Activated naive CD8-positive, alpha-beta T cell treated with anti-CD3 and anti-CD28 coated beads, Interleukin-2, amount 50 U/mL, for 24 hours (primary cell): ENCODE data around the gene SPTBN5.

ENCODE experiments used
- ATAC-seq: fragments of 150-1000 bp; cut with Tn5 transposase; one replicate; pipeline ENCODE4 v1.10.0; 2021
- DNase-seq: peaks from one replicate; pipeline ENCODE4 v3.0.0; 2021
- H3K27ac Mint-ChIP-seq: one replicate; pipeline ENCODE4 v1.8.0; 2021; ENCODE audit warnings: mild to moderate bottlenecking, mixed read lengths
- H3K27me3 Mint-ChIP-seq: one replicate; pipeline ENCODE4 v1.8.0; 2021; ENCODE audit warnings: mixed read lengths
- H3K36me3 Mint-ChIP-seq: one replicate; pipeline ENCODE4 v1.8.0; 2021; ENCODE audit warnings: low read depth, mixed read lengths
- H3K4me1 Mint-ChIP-seq: one replicate; pipeline ENCODE4 v1.8.0; 2021; ENCODE audit warnings: mixed read lengths
- H3K4me3 Mint-ChIP-seq: one replicate; pipeline ENCODE4 v1.8.0; 2021; ENCODE audit warnings: mild to moderate bottlenecking, moderate library complexity, mixed read lengths
- H3K9me3 Mint-ChIP-seq: one replicate; pipeline ENCODE4 v1.8.0; 2021; ENCODE audit warnings: mixed read lengths

SPTBN5 gene

GRCh38 chr15:41919201-41919820 lies 25.5 kb upstream of the SPTBN5 start:
- ATAC-seq (no peak), DNase-seq (no peak)
- H3K27ac Mint-ChIP-seq = no peak overlapping the region
- no peak overlapping the region for H3K4me3 Mint-ChIP-seq
- peaks cover 7% of the 10 kb centered on the region for H3K36me3 Mint-ChIP-seq
- H3K27me3 Mint-ChIP-seq = no peaks in the 10 kb centered on the region
- no peaks in the 10 kb centered on the region for H3K9me3 Mint-ChIP-seq
- peaks cover 11% of the 10 kb centered on the region for H3K4me1 Mint-ChIP-seq

- Mint-ChIP-seq H3K27me3 (no peaks in the 10 kb centered on the region), H3K9me3 (no peaks in the 10 kb centered on the region), H3K4me3 (no peak overlapping the region), H3K27ac (no peak overlapping the region), H3K4me1 (peaks cover 9% of the 10 kb centered on the region), H3K36me3 (peaks cover 7% of the 10 kb centered on the region)
- DNase-seq (no peak), ATAC-seq (no peak)
Observed at GRCh38 chr15:41918506-41919126, 24.8 kb upstream of the SPTBN5 start.

GRCh38 chr15:41917767-41918430 lies 24.0 kb upstream of the SPTBN5 start:
- Mint-ChIP-seq H3K27ac (no peak overlapping the region), H3K4me3 (no peak overlapping the region), H3K27me3 (no peaks in the 10 kb centered on the region), H3K36me3 (peaks cover 10% of the 10 kb centered on the region), H3K4me1 (peaks cover 6% of the 10 kb centered on the region), H3K9me3 (no peaks in the 10 kb centered on the region)
- ATAC-seq (no peak), DNase-seq (no peak)

GRCh38 chr15:41915255-41915994 lies 21.6 kb upstream of the SPTBN5 start:
- no peak overlapping the region for H3K4me3 Mint-ChIP-seq
- ATAC-seq = no peak
- peaks cover 6% of the 10 kb centered on the region for H3K4me1 Mint-ChIP-seq
- no peak overlapping the region for H3K27ac Mint-ChIP-seq
- peaks cover 10% of the 10 kb centered on the region for H3K36me3 Mint-ChIP-seq
- no peak for DNase-seq
- H3K27me3 Mint-ChIP-seq = no peaks in the 10 kb centered on the region
- no peaks in the 10 kb centered on the region for H3K9me3 Mint-ChIP-seq

- no peak overlapping the region for H3K4me3 Mint-ChIP-seq
- H3K36me3 Mint-ChIP-seq = peaks cover 14% of the 10 kb centered on the region
- H3K27ac Mint-ChIP-seq = no peak overlapping the region
- ATAC-seq (no peak), DNase-seq (no peak)
- no peaks in the 10 kb centered on the region for H3K27me3 Mint-ChIP-seq
- H3K4me1 Mint-ChIP-seq = peaks cover 6% of the 10 kb centered on the region
- no peaks in the 10 kb centered on the region for H3K9me3 Mint-ChIP-seq
Observed at GRCh38 chr15:41914411-41914810, 20.6 kb upstream of the SPTBN5 start.

GRCh38 chr15:41913256-41913655 lies 19.4 kb upstream of the SPTBN5 start:
- DNase-seq = no peak
- Mint-ChIP-seq H3K9me3 (no peaks in the 10 kb centered on the region), H3K4me1 (peaks cover 6% of the 10 kb centered on the region), H3K36me3 (peaks cover 15% of the 10 kb centered on the region), H3K27ac (no peak overlapping the region), H3K4me3 (no peak overlapping the region), H3K27me3 (no peaks in the 10 kb centered on the region)
- ATAC-seq = no peak

GRCh38 chr15:41911691-41912345 lies 18.0 kb upstream of the SPTBN5 start:
- Mint-ChIP-seq H3K27me3 (no peaks in the 10 kb centered on the region), H3K27ac (no peak overlapping the region)

GRCh38 chr15:41908736-41909461 lies 15.0 kb upstream of the SPTBN5 start:
- peaks cover 24% of the 10 kb centered on the region for H3K36me3 Mint-ChIP-seq

More at GRCh38 chr15:41911691-41912345, 18.0 kb upstream of the SPTBN5 start:
- DNase-seq = no peak
- Mint-ChIP-seq H3K9me3 (no peaks in the 10 kb centered on the region), H3K4me3 (no peak overlapping the region), H3K4me1 (peaks cover 6% of the 10 kb centered on the region), H3K36me3 (peaks cover 20% of the 10 kb centered on the region)
- no peak for ATAC-seq

GRCh38 chr15:41907141-41907540 lies 13.3 kb upstream of the SPTBN5 start:
- Mint-ChIP-seq H3K4me3 (no peak overlapping the region), H3K36me3 (peaks cover 27% of the 10 kb centered on the region), H3K27me3 (no peaks in the 10 kb centered on the region), H3K9me3 (no peaks in the 10 kb centered on the region), H3K4me1 (peaks cover 6% of the 10 kb centered on the region), H3K27ac (no peak overlapping the region)
- no peak for ATAC-seq
- DNase-seq = no peak

More at GRCh38 chr15:41908736-41909461, 15.0 kb upstream of the SPTBN5 start:
- DNase-seq (no peak), ATAC-seq (no peak)
- H3K27ac Mint-ChIP-seq = peak overlapping the region; percentile 10
- H3K9me3 Mint-ChIP-seq = no peaks in the 10 kb centered on the region
- no peak overlapping the region for H3K4me3 Mint-ChIP-seq
- peaks cover 6% of the 10 kb centered on the region for H3K4me1 Mint-ChIP-seq
- H3K27me3 Mint-ChIP-seq = no peaks in the 10 kb centered on the region

- H3K9me3 Mint-ChIP-seq = no peaks in the 10 kb centered on the region
- H3K27me3 Mint-ChIP-seq = no peaks in the 10 kb centered on the region
- no peak for ATAC-seq
- H3K36me3 Mint-ChIP-seq = peaks cover 28% of the 10 kb centered on the region
- no peak for DNase-seq
- no peak overlapping the region for H3K27ac Mint-ChIP-seq
- no peak overlapping the region for H3K4me3 Mint-ChIP-seq
- H3K4me1 Mint-ChIP-seq = peaks cover 6% of the 10 kb centered on the region
Observed at GRCh38 chr15:41906608-41907007, 12.8 kb upstream of the SPTBN5 start.

GRCh38 chr15:41905036-41905793 lies 11.4 kb upstream of the SPTBN5 start:
- H3K36me3 Mint-ChIP-seq = peaks cover 28% of the 10 kb centered on the region
- H3K27ac Mint-ChIP-seq = no peak overlapping the region
- DNase-seq (no peak), ATAC-seq (no peak)
- no peak overlapping the region for H3K4me3 Mint-ChIP-seq
- no peaks in the 10 kb centered on the region for H3K27me3 Mint-ChIP-seq
- peaks cover 6% of the 10 kb centered on the region for H3K4me1 Mint-ChIP-seq
- no peaks in the 10 kb centered on the region for H3K9me3 Mint-ChIP-seq

GRCh38 chr15:41904541-41905005 lies 10.7 kb upstream of the SPTBN5 start:
- H3K36me3 Mint-ChIP-seq = peaks cover 26% of the 10 kb centered on the region
- H3K4me3 Mint-ChIP-seq = no peak overlapping the region
- H3K27ac Mint-ChIP-seq = no peak overlapping the region
- DNase-seq (peak; percentile 67), ATAC-seq (peak; percentile 84)
- peaks cover 6% of the 10 kb centered on the region for H3K4me1 Mint-ChIP-seq
- no peaks in the 10 kb centered on the region for H3K9me3 Mint-ChIP-seq
- H3K27me3 Mint-ChIP-seq = no peaks in the 10 kb centered on the region

- no peak overlapping the region for H3K4me3 Mint-ChIP-seq
- H3K27ac Mint-ChIP-seq = no peak overlapping the region
- ATAC-seq (no peak), DNase-seq (no peak)
- peaks cover 6% of the 10 kb centered on the region for H3K4me1 Mint-ChIP-seq
- H3K27me3 Mint-ChIP-seq = no peaks in the 10 kb centered on the region
- peaks cover 24% of the 10 kb centered on the region for H3K36me3 Mint-ChIP-seq
- no peaks in the 10 kb centered on the region for H3K9me3 Mint-ChIP-seq
Observed at GRCh38 chr15:41903782-41904181, 9.9 kb upstream of the SPTBN5 start.
